ENCODE results near the gene TAX1BP1.
A peak's percentile ranks its signal among the peaks of the same experiment; 100 is the strongest.
"Not testable (repeated sequence)": the region's sequence is repeated elsewhere in the genome, so short reads cannot be mapped to it uniquely, and the experiment has no call there.

The TAX1BP1 gene

GRCh38 chr7:27737178-27737577 is 2.8 kb upstream of the TAX1BP1 start:
- Histone ChIP-seq H3K4me3 (ENCODE audit: severe bottlenecking) (no peak overlapping the region), H3K36me3 (ENCODE audit: low read depth) (no peaks in the 10 kb centered on the region), H3K9me3 (ENCODE audit: severe bottlenecking) (no peaks in the 10 kb centered on the region), H3K4me1 (ENCODE audit: insufficient read depth, poor library complexity, severe bottlenecking) (peaks cover 6% of the 10 kb centered on the region), H3K27ac (ENCODE audit: poor library complexity, severe bottlenecking) (no peak overlapping the region), H3K27me3 (ENCODE audit: insufficient read depth, poor library complexity, severe bottlenecking) (no peaks in the 10 kb centered on the region)
- DNase-seq (ENCODE audit: low spot score) = no peak
- TF ChIP-seq, protein P1, sequence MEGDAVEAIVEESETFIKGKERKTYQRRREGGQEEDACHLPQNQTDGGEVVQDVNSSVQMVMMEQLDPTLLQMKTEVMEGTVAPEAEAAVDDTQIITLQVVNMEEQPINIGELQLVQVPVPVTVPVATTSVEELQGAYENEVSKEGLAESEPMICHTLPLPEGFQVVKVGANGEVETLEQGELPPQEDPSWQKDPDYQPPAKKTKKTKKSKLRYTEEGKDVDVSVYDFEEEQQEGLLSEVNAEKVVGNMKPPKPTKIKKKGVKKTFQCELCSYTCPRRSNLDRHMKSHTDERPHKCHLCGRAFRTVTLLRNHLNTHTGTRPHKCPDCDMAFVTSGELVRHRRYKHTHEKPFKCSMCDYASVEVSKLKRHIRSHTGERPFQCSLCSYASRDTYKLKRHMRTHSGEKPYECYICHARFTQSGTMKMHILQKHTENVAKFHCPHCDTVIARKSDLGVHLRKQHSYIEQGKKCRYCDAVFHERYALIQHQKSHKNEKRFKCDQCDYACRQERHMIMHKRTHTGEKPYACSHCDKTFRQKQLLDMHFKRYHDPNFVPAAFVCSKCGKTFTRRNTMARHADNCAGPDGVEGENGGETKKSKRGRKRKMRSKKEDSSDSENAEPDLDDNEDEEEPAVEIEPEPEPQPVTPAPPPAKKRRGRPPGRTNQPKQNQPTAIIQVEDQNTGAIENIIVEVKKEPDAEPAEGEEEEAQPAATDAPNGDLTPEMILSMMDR (IDR thresholded peaks at IDR 0.05; ENCODE audit: poor library complexity, severe bottlenecking) = no peak
- ATAC-seq (ENCODE audit: low read depth) = no peak

- Histone ChIP-seq H3K27ac (ENCODE audit: poor library complexity, severe bottlenecking) (no peak overlapping the region), H3K4me3 (ENCODE audit: severe bottlenecking) (no peak overlapping the region), H3K9me3 (ENCODE audit: severe bottlenecking) (no peaks in the 10 kb centered on the region), H3K4me1 (ENCODE audit: insufficient read depth, poor library complexity, severe bottlenecking) (peaks cover 10% of the 10 kb centered on the region), H3K27me3 (ENCODE audit: insufficient read depth, poor library complexity, severe bottlenecking) (no peaks in the 10 kb centered on the region), H3K36me3 (ENCODE audit: low read depth) (no peaks in the 10 kb centered on the region; the same call in 1 of the 2 replicates)
- TF ChIP-seq, protein P1 (IDR thresholded peaks at IDR 0.05; ENCODE audit: poor library complexity, severe bottlenecking) = no peak
- ATAC-seq (ENCODE audit: low read depth) (no peak), DNase-seq (ENCODE audit: low spot score) (no peak)
Measured at GRCh38 chr7:27737616-27738015, 2.3 kb upstream of the TAX1BP1 start.

GRCh38 chr7:27739301-27739908 is 557 bp upstream of the TAX1BP1 start:
- no peaks in the 10 kb centered on the region for H3K9me3 ChIP-seq (ENCODE audit: severe bottlenecking)
- TF ChIP-seq, protein P1 (IDR thresholded peaks at IDR 0.05; ENCODE audit: poor library complexity, severe bottlenecking) = no peak
- peak; percentile 47 for ATAC-seq (ENCODE audit: low read depth)
- H3K4me3 ChIP-seq (ENCODE audit: severe bottlenecking) = peak overlapping the region; percentile 88
- H3K27ac ChIP-seq (ENCODE audit: poor library complexity, severe bottlenecking) = peak overlapping the region; percentile 70
- no peak for DNase-seq (ENCODE audit: low spot score)
- peaks cover 13% of the 10 kb centered on the region for H3K4me1 ChIP-seq (ENCODE audit: insufficient read depth, poor library complexity, severe bottlenecking)
- H3K27me3 ChIP-seq (ENCODE audit: insufficient read depth, poor library complexity, severe bottlenecking) = no peaks in the 10 kb centered on the region
- H3K36me3 ChIP-seq (ENCODE audit: low read depth) = no peaks in the 10 kb centered on the region; the same call in 1 of the 2 replicates

- H3K36me3 ChIP-seq (ENCODE audit: low read depth) = peaks cover 3% of the 10 kb centered on the region; the same call in 1 of the 2 replicates
- ATAC-seq (ENCODE audit: low read depth) (peak; percentile 85), DNase-seq (ENCODE audit: low spot score) (peak; percentile 99)
Measured at GRCh38 chr7:27740449-27741086, 606 bp downstream of the TAX1BP1 start.

GRCh38 chr7:27742091-27742710 is 2.2 kb downstream of the TAX1BP1 start:
- not testable (repeated sequence) for H3K9me3 ChIP-seq (ENCODE audit: severe bottlenecking); ATAC-seq (ENCODE audit: low read depth); H3K36me3 ChIP-seq (ENCODE audit: low read depth); H3K27me3 ChIP-seq (ENCODE audit: insufficient read depth, poor library complexity, severe bottlenecking); H3K4me3 ChIP-seq (ENCODE audit: severe bottlenecking); DNase-seq (ENCODE audit: low spot score)
- Histone ChIP-seq H3K27ac (ENCODE audit: poor library complexity, severe bottlenecking) (peak overlapping the region; percentile 70), H3K4me1 (ENCODE audit: insufficient read depth, poor library complexity, severe bottlenecking) (peaks cover 30% of the 10 kb centered on the region)

More at GRCh38 chr7:27740449-27741086, 606 bp downstream of the TAX1BP1 start:
- TF ChIP-seq, protein P1 (IDR thresholded peaks at IDR 0.05; ENCODE audit: poor library complexity, severe bottlenecking) = no peak
- Histone ChIP-seq H3K27me3 (ENCODE audit: insufficient read depth, poor library complexity, severe bottlenecking) (no peaks in the 10 kb centered on the region), H3K4me3 (ENCODE audit: severe bottlenecking) (peak overlapping the region; percentile 88), H3K9me3 (ENCODE audit: severe bottlenecking) (no peaks in the 10 kb centered on the region), H3K4me1 (ENCODE audit: insufficient read depth, poor library complexity, severe bottlenecking) (peaks cover 25% of the 10 kb centered on the region), H3K27ac (ENCODE audit: poor library complexity, severe bottlenecking) (peak overlapping the region; percentile 70)

Data from RWPE2 (cell line).